Fibroblast of mammary gland (primary cell): ENCODE data around the gene RPL3.
"Not testable (repeated sequence)": the region's sequence is repeated elsewhere in the genome, so short reads cannot be mapped to it uniquely, and the experiment has no call there.

Experiments used
- DNase-seq: peaks from one replicate; pipeline ENCODE4 v3.0.0-alpha.2; 2010; ENCODE audit warnings: low read depth
- H3K4me3 ChIP-seq: 2 replicates; pipeline ENCODE4 v1.5.1; 2011; ENCODE audit warnings: low read depth, mild to moderate bottlenecking, low read length, moderate library complexity; ENCODE audit not compliant: control insufficient read depth
- TF ChIP-seq, protein P1 (sequence below): conservative IDR thresholded peaks from 2 replicates; pipeline ENCODE4 v1.5.1; 2011; ENCODE audit warnings: low read depth, low read length, inconsistent platforms; ENCODE audit not compliant: control insufficient read depth, insufficient read depth

Gene RPL3

GRCh38 chr22:39359659-39360195, 40.3 kb upstream of the RPL3 start:
- TF ChIP-seq, protein P1, sequence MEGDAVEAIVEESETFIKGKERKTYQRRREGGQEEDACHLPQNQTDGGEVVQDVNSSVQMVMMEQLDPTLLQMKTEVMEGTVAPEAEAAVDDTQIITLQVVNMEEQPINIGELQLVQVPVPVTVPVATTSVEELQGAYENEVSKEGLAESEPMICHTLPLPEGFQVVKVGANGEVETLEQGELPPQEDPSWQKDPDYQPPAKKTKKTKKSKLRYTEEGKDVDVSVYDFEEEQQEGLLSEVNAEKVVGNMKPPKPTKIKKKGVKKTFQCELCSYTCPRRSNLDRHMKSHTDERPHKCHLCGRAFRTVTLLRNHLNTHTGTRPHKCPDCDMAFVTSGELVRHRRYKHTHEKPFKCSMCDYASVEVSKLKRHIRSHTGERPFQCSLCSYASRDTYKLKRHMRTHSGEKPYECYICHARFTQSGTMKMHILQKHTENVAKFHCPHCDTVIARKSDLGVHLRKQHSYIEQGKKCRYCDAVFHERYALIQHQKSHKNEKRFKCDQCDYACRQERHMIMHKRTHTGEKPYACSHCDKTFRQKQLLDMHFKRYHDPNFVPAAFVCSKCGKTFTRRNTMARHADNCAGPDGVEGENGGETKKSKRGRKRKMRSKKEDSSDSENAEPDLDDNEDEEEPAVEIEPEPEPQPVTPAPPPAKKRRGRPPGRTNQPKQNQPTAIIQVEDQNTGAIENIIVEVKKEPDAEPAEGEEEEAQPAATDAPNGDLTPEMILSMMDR, result no peak
- DNase-seq, result no peak
- no peak overlapping the region for H3K4me3 ChIP-seq

GRCh38 chr22:39358197-39358596, 38.8 kb upstream of the RPL3 start:
- DNase-seq, H3K4me3 ChIP-seq: not testable (repeated sequence)

- H3K4me3 ChIP-seq, DNase-seq: not testable (repeated sequence)
Observed at GRCh38 chr22:39357110-39358108, 38.0 kb upstream of the RPL3 start.

DNA sequence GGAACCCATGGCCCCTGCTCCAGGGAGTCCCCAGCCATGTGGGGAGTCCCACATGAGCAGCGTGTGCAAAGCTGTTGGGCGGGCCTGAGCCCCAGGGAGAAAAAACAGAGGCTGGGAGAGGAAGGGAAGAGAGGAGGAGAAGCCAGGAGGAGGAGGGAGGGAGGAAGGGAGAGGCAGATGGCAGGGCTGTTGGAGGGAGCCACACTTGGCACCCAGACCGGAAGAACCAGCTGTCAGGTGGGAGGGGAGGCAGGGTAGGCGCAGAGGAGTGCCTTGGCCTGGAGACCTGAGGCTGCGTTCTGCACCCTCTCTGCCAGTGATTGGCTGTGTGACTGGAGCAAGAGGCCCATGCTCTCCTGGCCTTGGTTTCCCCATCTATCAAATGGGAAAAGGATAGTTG, 37.0 kb upstream of the RPL3 start:
- TF ChIP-seq, protein P1, result no peak
- no peak for DNase-seq
- no peak overlapping the region for H3K4me3 ChIP-seq

- H3K4me3 ChIP-seq, DNase-seq: not testable (repeated sequence)
Observed at GRCh38 chr22:39355805-39356204, 36.4 kb upstream of the RPL3 start.

- DNase-seq, result no peak
- TF ChIP-seq, protein P1, result no peak
- H3K4me3 ChIP-seq, result no peak overlapping the region
Observed at GRCh38 chr22:39355080-39355479, 35.7 kb upstream of the RPL3 start.

GRCh38 chr22:39353346-39353745, 33.9 kb upstream of the RPL3 start:
- H3K4me3 ChIP-seq, result no peak overlapping the region
- TF ChIP-seq, protein P1, result no peak
- peak; percentile 14 for DNase-seq

- H3K4me3 ChIP-seq, result no peak overlapping the region
- TF ChIP-seq, protein P1, result no peak
- no peak for DNase-seq
Observed at GRCh38 chr22:39352306-39352891, 33.0 kb upstream of the RPL3 start.
